A673 (cell line): ENCODE measurements around the gene ADRA2A.

Experiments used
- EZH2 ChIP-seq: fragments of 200-600 bp; sonication (generic); IDR thresholded peaks from 2 replicates; pipeline ENCODE4 v1.6.1; 2017; ENCODE audit warnings: borderline replicate concordance, low read depth, mild to moderate bottlenecking, mixed read lengths, antibody characterized with exemption, low read length; ENCODE audit not compliant: poor library complexity, severe bottlenecking
- TF ChIP-seq, protein P1 (sequence below): fragments of 300-800, 200-600 bp; sonication (generic); conservative IDR thresholded peaks from 2 replicates; pipeline ENCODE4 v1.5.1; 2017; ENCODE audit warnings: low read depth, mild to moderate bottlenecking, antibody characterized with exemption, low read length, moderate library complexity, mixed read lengths

DNA sequence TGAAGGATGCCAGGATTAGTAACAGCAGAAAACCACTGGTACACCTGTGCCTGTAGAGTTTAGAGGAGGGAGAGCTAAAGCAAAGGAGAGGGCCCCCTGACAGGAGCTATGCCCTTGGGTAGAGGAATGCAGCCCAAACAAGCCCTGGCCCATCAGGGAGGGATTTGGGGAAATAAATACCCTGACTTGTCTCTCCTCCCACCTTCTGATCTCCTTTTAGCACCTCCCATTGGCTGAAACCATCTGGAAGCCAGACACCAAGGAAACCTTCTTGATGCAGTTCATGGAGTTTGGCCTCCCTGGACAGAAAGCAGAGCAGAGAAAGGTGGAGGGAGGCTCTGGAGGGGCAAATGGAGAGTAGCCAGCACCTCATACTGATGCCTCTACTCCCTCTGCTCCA is 45.3 kb downstream of the ADRA2A start:
- no peak for TF ChIP-seq EZH2
- TF ChIP-seq, protein P1, sequence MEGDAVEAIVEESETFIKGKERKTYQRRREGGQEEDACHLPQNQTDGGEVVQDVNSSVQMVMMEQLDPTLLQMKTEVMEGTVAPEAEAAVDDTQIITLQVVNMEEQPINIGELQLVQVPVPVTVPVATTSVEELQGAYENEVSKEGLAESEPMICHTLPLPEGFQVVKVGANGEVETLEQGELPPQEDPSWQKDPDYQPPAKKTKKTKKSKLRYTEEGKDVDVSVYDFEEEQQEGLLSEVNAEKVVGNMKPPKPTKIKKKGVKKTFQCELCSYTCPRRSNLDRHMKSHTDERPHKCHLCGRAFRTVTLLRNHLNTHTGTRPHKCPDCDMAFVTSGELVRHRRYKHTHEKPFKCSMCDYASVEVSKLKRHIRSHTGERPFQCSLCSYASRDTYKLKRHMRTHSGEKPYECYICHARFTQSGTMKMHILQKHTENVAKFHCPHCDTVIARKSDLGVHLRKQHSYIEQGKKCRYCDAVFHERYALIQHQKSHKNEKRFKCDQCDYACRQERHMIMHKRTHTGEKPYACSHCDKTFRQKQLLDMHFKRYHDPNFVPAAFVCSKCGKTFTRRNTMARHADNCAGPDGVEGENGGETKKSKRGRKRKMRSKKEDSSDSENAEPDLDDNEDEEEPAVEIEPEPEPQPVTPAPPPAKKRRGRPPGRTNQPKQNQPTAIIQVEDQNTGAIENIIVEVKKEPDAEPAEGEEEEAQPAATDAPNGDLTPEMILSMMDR: no peak
